HG03095 (cell line): ENCODE results near the gene IQGAP3.
A peak's percentile ranks its signal among the peaks of the same experiment; 100 is the strongest.

Source experiments
- ATAC-seq: cut with Tn5 transposase; IDR thresholded peaks from one replicate; pipeline ENCODE4 v1.9.1; 2021; ENCODE audit warnings: moderate library complexity; ENCODE audit not compliant: unreplicated experiment

IQGAP3 gene

GRCh38 chr1:156498432-156499193, 73.8 kb downstream of the IQGAP3 start:
- no peak for ATAC-seq

- ATAC-seq = no peak
Observed at GRCh38 chr1:156497743-156498431, 74.5 kb downstream of the IQGAP3 start.

GRCh38 chr1:156497078-156497742, 75.2 kb downstream of the IQGAP3 start:
- ATAC-seq = no peak

- no peak for ATAC-seq
Observed at GRCh38 chr1:156496211-156496761, 76.1 kb downstream of the IQGAP3 start.

- no peak for ATAC-seq
Observed at GRCh38 chr1:156495401-156496140, 76.8 kb downstream of the IQGAP3 start.

GRCh38 chr1:156494309-156494895, 78.0 kb downstream of the IQGAP3 start:
- ATAC-seq = no peak

- ATAC-seq = no peak
Observed at GRCh38 chr1:156493742-156494141, 78.6 kb downstream of the IQGAP3 start.

GRCh38 chr1:156493154-156493631, 79.2 kb downstream of the IQGAP3 start:
- no peak for ATAC-seq

- ATAC-seq = no peak
Observed at GRCh38 chr1:156492591-156493080, 79.7 kb downstream of the IQGAP3 start.

- no peak for ATAC-seq
Observed at GRCh38 chr1:156492013-156492590, 80.3 kb downstream of the IQGAP3 start.

- no peak for ATAC-seq
Observed at GRCh38 chr1:156491151-156491949, 81.0 kb downstream of the IQGAP3 start.

GRCh38 chr1:156490401-156491032, 81.8 kb downstream of the IQGAP3 start:
- no peak for ATAC-seq

GRCh38 chr1:156489935-156490293, 82.5 kb downstream of the IQGAP3 start:
- ATAC-seq = no peak

GRCh38 chr1:156489166-156489934, 83.0 kb downstream of the IQGAP3 start:
- no peak for ATAC-seq

- peak; percentile 45 for ATAC-seq
Observed at GRCh38 chr1:156488566-156489165, 83.7 kb downstream of the IQGAP3 start.

GRCh38 chr1:156487862-156488261, 84.5 kb downstream of the IQGAP3 start:
- ATAC-seq = no peak
